BLaER1 treated with 17β-estradiol and CSF1 and Interleukin-3, amounts not matched to agents 10 nM and 100 nM (cell line): ENCODE data around the gene THSD7A.

Source experiments
- H3K27ac ChIP-seq, 11 experiments: shearing (Covaris generic); formaldehyde crosslinking; 2 replicates each; pipeline ENCODE4 v1.8.1; 2022
- H3K27me3 ChIP-seq, 11 experiments: shearing (Covaris generic); formaldehyde crosslinking; 2 replicates each; pipeline ENCODE4 v1.8.1; 2022
- H3K36me3 ChIP-seq, 11 experiments: shearing (Covaris generic); formaldehyde crosslinking; 2 replicates each; pipeline ENCODE4 v1.8.1; 2022
- H3K4me1 ChIP-seq, 10 experiments: shearing (Covaris generic); formaldehyde crosslinking; 2 replicates each; pipeline ENCODE4 v1.8.1; 2022
- H3K4me2 ChIP-seq, 11 experiments: shearing (Covaris generic); formaldehyde crosslinking; 2 replicates each; pipeline ENCODE4 v1.8.1; 2022
- H3K4me3 ChIP-seq, 10 experiments: shearing (Covaris generic); formaldehyde crosslinking; 2 replicates each; pipeline ENCODE4 v1.8.1; 2022
- H3K9ac ChIP-seq, 11 experiments: shearing (Covaris generic); formaldehyde crosslinking; 2 replicates each; pipeline ENCODE4 v1.8.1; 2022
- H3K9me3 ChIP-seq, 11 experiments: shearing (Covaris generic); formaldehyde crosslinking; replicated peaks in 1 of 11; 2 replicates each; pipeline ENCODE4 v1.8.1; 2022
- H4K20me1 ChIP-seq, 11 experiments: shearing (Covaris generic); formaldehyde crosslinking; 2 replicates each; pipeline ENCODE4 v1.8.1; 2022
- Cebpa-rat ChIP-seq, 11 experiments: shearing (Covaris generic); IDR thresholded peaks; 2 replicates each; pipeline ENCODE4 v1.8.1; 2022

The THSD7A gene

GRCh38 chr7:11480143-11480542 is 351.9 kb downstream of the THSD7A start:
- Histone ChIP-seq H3K4me3 (no peak overlapping the region), H3K27ac (peak overlapping the region in 3 of 11 experiments; percentile 32 to 54 (median 50); a peak in 4 of 22 replicates), H3K36me3 (no peaks in the 10 kb centered on the region), H3K4me2 (peak overlapping the region; percentile 1 to 67 (median 41); a peak in 19 of 22 replicates), H3K9me3 (0 out of 22 replicates have a peak, but pooled peaks cover 0 to 6% (median 0%) of the 10 kb centered on the region in 11 experiments), H4K20me1 (no peaks in the 10 kb centered on the region), H3K4me1 (peaks cover 0 to 51% (median 11%) of the 10 kb centered on the region in 10 experiments; a peak in 17 of 20 replicates), H3K9ac (no peak overlapping the region), H3K27me3 (no peaks in the 10 kb centered on the region)
- no peak for TF ChIP-seq Cebpa-rat (IDR thresholded peaks at IDR 0.05)

DNA sequence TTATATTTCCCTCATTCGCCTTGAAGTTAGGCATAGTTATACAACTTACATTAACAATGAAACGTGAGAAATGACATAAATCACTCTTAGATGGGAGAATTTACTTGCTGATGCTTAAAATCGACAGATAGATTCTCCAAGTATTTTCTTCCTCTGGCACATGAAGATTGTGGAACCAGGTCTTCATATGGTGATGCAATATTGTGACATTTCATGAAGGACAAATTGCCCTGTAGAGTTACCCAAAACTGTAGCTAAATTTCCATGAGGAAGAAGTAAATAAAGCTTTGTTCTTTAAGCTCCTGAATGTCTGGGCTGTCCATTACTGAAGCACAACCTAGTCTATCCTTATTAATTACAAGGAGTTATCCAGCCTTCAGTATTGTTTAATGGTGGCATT is 353.1 kb downstream of the THSD7A start:
- Histone ChIP-seq H3K27me3 (no peaks in the 10 kb centered on the region), H3K4me3 (no peak overlapping the region), H3K9me3 (0 out of 22 replicates have a peak, but pooled peaks cover 0 to 6% (median 0%) of the 10 kb centered on the region in 11 experiments), H3K27ac (peak overlapping the region in 3 of 11 experiments; percentile 4 to 45 (median 34); a peak in 6 of 22 replicates), H3K4me1 (peaks cover 0 to 42% (median 11%) of the 10 kb centered on the region in 10 experiments; a peak in 17 of 20 replicates), H3K4me2 (peak overlapping the region in 4 of 11 experiments; percentile 9 to 67 (median 38); a peak in 3 of 22 replicates), H4K20me1 (no peaks in the 10 kb centered on the region), H3K36me3 (no peaks in the 10 kb centered on the region), H3K9ac (no peak overlapping the region)
- peak in 1 of 11 experiments; percentile 46; a peak in 1 of 22 replicates for TF ChIP-seq Cebpa-rat (IDR thresholded peaks at IDR 0.05)

DNA sequence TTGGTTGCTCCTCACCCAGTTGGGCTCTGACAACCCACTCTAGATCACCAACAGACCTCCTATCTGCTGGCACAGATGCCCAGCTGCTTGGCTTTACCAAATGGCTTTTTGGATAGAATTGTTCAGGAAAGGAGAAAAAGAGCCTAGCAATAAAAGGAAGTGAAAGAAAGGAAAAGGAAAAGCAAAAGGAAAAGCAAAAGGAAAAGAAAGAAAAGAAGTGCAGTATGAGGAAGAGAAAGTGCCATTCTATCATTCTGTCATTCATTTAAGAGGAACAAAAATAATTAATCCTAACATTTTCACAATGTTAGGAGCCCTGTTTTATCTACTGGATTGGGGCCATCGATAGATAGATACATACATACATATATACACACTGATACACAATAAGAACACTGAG is 353.6 kb downstream of the THSD7A start:
- Histone ChIP-seq H3K27ac (peak overlapping the region in 4 of 11 experiments; percentile 4 to 45 (median 26); a peak in 9 of 22 replicates), H4K20me1 (no peaks in the 10 kb centered on the region), H3K9me3 (0 out of 22 replicates have a peak, but pooled peaks cover 0 to 6% (median 0%) of the 10 kb centered on the region in 11 experiments), H3K4me3 (no peak overlapping the region), H3K4me2 (peak overlapping the region in 4 of 11 experiments; percentile 7 to 67 (median 38); a peak in 7 of 22 replicates), H3K9ac (no peak overlapping the region), H3K27me3 (no peaks in the 10 kb centered on the region), H3K4me1 (peaks cover 0 to 37% (median 11%) of the 10 kb centered on the region in 10 experiments; a peak in 17 of 20 replicates), H3K36me3 (no peaks in the 10 kb centered on the region)
- no peak for TF ChIP-seq Cebpa-rat (IDR thresholded peaks at IDR 0.05)

DNA sequence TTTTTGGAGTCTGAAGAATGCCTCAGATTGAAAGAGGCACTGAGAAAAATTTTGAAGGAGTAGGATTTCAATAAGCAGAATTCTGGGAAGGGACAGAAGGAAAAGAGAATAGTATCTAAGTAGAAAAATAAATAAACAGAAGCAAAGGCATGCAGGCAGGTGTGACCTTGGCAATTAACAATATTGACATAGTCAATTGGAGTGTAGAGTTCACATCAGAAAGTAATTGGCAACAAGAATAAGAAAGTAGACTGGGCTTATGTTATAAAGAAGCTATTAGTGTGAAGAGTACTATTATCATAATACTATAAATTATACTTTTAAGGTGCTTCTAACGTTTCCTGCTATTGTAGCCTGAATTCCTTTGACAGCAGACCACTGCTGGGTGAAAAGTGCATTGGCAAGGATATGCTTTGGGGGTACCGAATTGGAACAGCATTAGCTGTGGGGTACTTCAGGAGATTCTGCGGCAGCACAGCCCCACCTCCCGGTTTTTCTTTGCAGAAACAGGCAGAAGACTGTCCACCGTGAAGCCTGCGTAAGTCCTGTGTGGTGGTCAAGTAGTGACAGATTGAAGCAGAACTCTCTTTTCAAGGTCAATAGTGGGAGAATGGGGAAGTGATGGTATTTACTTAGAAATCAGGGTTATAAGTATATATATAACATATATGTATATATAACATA is 357.0 kb downstream of the THSD7A start:
- Histone ChIP-seq H3K9me3 (no peaks in the 10 kb centered on the region), H3K4me3 (no peak overlapping the region), H3K9ac (no peak overlapping the region), H4K20me1 (no peaks in the 10 kb centered on the region), H3K36me3 (no peaks in the 10 kb centered on the region), H3K4me1 (peaks cover 0 to 26% (median 5%) of the 10 kb centered on the region in 10 experiments; a peak in 17 of 20 replicates), H3K27ac (no peak overlapping the region), H3K27me3 (no peaks in the 10 kb centered on the region), H3K4me2 (no peak overlapping the region)
- no peak for TF ChIP-seq Cebpa-rat (IDR thresholded peaks at IDR 0.05)

DNA sequence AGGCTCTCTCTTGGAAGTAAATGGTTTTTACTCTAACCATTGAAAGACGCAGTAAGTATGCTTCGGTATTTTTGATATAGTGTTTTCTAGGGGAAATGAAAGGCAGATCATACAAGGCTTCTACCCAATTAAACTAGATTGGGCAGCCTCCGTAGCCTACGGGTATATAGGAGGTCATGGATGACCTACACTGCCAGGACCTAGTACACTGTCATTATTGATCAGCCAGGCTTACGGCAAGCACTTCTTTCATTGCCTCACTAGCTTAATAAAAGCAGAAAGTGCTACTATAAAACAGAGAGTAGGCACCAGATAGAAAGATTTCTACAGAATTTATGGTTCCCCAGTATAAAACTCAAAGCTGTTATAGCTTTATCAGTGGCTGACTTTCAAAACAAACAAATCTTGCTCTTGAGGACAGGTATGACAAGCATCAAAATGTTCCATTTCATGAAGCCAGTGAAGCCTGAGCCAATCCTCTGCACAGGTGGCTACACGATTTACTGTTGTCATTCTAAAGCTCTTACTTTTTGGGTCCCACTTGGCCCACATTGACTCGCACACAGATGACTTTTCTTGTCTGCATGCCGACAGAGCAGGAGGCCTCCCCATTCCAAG is 358.1 kb downstream of the THSD7A start:
- H4K20me1 ChIP-seq = no peaks in the 10 kb centered on the region
- no peak for TF ChIP-seq Cebpa-rat (IDR thresholded peaks at IDR 0.05)
- no peak overlapping the region for H3K27ac ChIP-seq
- H3K27me3 ChIP-seq = no peaks in the 10 kb centered on the region
- no peaks in the 10 kb centered on the region for H3K36me3 ChIP-seq
- H3K4me2 ChIP-seq = no peak overlapping the region
- H3K4me1 ChIP-seq = peaks cover 0 to 15% (median 4%) of the 10 kb centered on the region in 10 experiments; a peak in 9 of 20 replicates
- no peak overlapping the region for H3K4me3 ChIP-seq
- H3K9ac ChIP-seq = no peak overlapping the region
- no peaks in the 10 kb centered on the region for H3K9me3 ChIP-seq

GRCh38 chr7:11473220-11473619 is 358.8 kb downstream of the THSD7A start:
- H3K9ac ChIP-seq = no peak overlapping the region
- TF ChIP-seq Cebpa-rat (IDR thresholded peaks at IDR 0.05) = no peak
- no peak overlapping the region for H3K27ac ChIP-seq
- H3K27me3 ChIP-seq = no peaks in the 10 kb centered on the region
- H4K20me1 ChIP-seq = no peaks in the 10 kb centered on the region
- no peak overlapping the region for H3K4me3 ChIP-seq
- no peak overlapping the region for H3K4me2 ChIP-seq
- no peaks in the 10 kb centered on the region for H3K36me3 ChIP-seq
- peaks cover 0 to 8% (median 2%) of the 10 kb centered on the region in 10 experiments; a peak in 7 of 20 replicates for H3K4me1 ChIP-seq
- no peaks in the 10 kb centered on the region for H3K9me3 ChIP-seq

GRCh38 chr7:11472646-11473045 is 359.4 kb downstream of the THSD7A start:
- H3K4me3 ChIP-seq = no peak overlapping the region
- no peak overlapping the region for H3K9ac ChIP-seq
- H3K4me2 ChIP-seq = no peak overlapping the region
- H3K36me3 ChIP-seq = no peaks in the 10 kb centered on the region
- no peaks in the 10 kb centered on the region for H3K9me3 ChIP-seq
- no peaks in the 10 kb centered on the region for H3K27me3 ChIP-seq
- H3K4me1 ChIP-seq = peaks cover 0 to 2% (median 0%) of the 10 kb centered on the region in 10 experiments; a peak in 1 of 20 replicates
- TF ChIP-seq Cebpa-rat (IDR thresholded peaks at IDR 0.05) = no peak
- no peaks in the 10 kb centered on the region for H4K20me1 ChIP-seq
- no peak overlapping the region for H3K27ac ChIP-seq

GRCh38 chr7:11471255-11471654 is 360.7 kb downstream of the THSD7A start:
- no peaks in the 10 kb centered on the region for H4K20me1 ChIP-seq
- H3K4me1 ChIP-seq = no peaks in the 10 kb centered on the region
- H3K27ac ChIP-seq = no peak overlapping the region
- TF ChIP-seq Cebpa-rat (IDR thresholded peaks at IDR 0.05) = no peak
- H3K4me3 ChIP-seq = no peak overlapping the region
- no peak overlapping the region for H3K4me2 ChIP-seq
- H3K36me3 ChIP-seq = no peaks in the 10 kb centered on the region
- no peaks in the 10 kb centered on the region for H3K9me3 ChIP-seq
- no peak overlapping the region for H3K9ac ChIP-seq
- no peaks in the 10 kb centered on the region for H3K27me3 ChIP-seq

GRCh38 chr7:11469028-11469745 is 362.8 kb downstream of the THSD7A start:
- Histone ChIP-seq H3K27me3 (no peaks in the 10 kb centered on the region), H3K27ac (no peak overlapping the region), H3K4me1 (no peaks in the 10 kb centered on the region), H3K36me3 (no peaks in the 10 kb centered on the region), H3K4me3 (no peak overlapping the region), H3K9ac (no peak overlapping the region), H4K20me1 (no peaks in the 10 kb centered on the region), H3K9me3 (no peaks in the 10 kb centered on the region), H3K4me2 (no peak overlapping the region)
- TF ChIP-seq Cebpa-rat (IDR thresholded peaks at IDR 0.05) = no peak
